Stimulated activated CD8-positive, alpha-beta memory T cell treated with anti-CD3 and anti-CD28 coated beads, Interleukin-12 subunit alpha, Interleukin-12 subunit beta, amount 100 ng/mL, for 24 hours (primary cell): Measurements from ENCODE around the gene TRMT61A.

Experiments
- DNase-seq: peaks from one replicate; pipeline ENCODE4 v3.0.0-alpha.2; 2020; ENCODE audit errors: extremely low read depth

The TRMT61A gene

GRCh38 chr14:103563226-103563620 lies 34.2 kb downstream of the TRMT61A start:
- DNase-seq = no peak

DNA sequence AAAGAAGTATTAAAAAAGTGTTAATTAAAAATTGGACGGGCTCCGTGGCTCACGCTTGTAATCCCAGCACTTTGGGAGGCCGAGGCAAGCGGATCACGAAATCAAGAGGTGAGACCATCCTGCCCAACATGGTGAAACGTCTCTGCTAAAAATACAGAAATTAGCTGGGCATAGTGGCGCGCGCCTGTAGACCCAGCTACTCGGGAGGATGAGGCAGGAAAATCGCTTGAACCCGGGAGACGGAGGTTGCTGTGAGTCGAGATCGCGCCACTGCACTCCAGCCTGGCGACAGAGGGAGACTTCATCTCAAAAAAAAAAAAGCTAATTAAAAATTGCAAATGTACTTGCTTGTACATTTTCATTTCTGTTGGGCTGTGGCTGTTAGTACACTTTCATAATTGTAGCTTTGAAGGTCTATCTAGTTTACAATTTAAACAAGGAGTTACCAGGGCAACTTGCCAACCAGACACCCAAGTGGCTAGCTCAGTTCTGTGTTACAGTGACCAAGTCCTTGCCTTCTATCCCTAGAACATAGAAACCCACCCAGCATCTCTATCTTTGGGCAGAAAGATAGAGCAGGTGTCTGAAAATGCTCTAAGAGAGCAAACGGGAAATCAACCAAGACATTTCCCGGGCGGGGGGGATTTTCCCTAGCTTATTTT lies 35.0 kb downstream of the TRMT61A start:
- DNase-seq = no peak

GRCh38 chr14:103568952-103569351 lies 40.0 kb downstream of the TRMT61A start:
- DNase-seq = no peak

GRCh38 chr14:103569408-103569807 lies 40.4 kb downstream of the TRMT61A start:
- DNase-seq = no peak

DNA sequence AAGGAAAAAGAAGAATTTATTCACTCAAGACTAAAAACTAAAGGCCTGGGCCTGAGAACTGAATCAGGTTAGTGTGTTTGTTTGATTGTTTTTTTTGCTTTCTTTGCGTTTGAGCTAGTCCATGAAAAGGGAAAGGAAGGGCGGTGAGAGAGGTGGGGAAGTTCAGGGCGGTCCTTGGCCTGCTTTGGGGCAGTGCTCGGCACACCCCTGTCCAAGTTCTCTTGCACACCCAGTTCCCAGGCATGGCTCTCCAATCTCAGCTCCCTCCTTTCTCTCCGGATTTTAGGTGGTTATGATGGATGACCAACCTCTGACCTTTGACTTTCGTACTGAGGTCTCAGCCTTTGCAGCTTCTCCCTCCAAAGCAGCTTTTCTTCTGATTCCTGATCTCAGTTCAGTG lies 45.1 kb downstream of the TRMT61A start:
- DNase-seq = no peak

GRCh38 chr14:103574707-103575285 lies 45.8 kb downstream of the TRMT61A start:
- DNase-seq = no peak

DNA sequence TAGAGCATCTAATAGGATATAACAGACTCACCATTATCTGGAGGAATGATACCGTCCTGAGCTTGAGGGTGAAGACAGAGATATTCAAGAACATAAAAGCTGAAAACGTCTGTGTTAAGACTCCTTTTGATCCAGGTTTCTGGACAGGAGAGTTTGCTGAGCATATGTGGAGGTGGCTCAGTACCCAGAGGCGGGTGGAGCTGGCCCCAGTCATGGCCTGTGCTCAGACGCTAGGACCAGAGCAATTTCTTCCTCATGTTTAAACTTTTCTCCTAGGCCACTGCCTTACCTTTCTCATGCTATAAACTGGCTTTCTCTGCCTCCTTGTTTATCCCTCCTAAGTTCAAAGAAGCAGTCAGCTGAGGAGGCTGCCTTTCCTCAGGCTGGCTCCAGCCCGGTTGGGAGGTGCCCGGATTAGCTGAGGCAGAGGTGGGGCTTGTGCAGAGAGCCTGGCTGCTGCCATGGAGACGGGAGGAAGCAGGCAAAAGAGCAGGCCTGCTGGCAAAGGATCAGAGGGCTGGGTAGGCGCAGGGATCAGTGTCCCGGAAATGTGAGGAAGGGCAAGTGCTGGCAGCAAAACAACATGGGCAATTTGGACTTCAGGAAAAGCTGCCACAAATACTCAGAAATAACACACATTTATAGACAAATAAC lies 47.5 kb downstream of the TRMT61A start:
- DNase-seq = no peak

GRCh38 chr14:103578401-103579075 lies 49.5 kb downstream of the TRMT61A start:
- no peak for DNase-seq

DNA sequence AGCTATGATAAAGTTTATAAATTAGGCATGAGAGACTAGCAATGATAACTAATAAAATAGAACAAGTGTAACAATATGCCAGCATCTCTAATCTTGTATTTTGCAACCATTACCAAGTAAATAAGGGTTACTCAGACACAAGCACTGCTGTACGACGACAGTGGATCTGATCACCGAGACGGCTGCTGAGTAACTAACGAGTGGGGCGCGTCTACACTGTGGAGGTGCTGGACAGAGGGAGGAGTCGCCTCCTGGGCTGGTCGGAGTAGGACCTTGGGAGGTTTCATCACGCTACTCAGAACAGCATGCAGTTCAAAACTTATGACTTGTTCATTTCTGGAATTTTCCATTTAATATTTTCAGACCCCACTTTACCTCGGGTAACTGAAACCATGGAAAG lies 52.2 kb downstream of the TRMT61A start:
- DNase-seq = no peak

DNA sequence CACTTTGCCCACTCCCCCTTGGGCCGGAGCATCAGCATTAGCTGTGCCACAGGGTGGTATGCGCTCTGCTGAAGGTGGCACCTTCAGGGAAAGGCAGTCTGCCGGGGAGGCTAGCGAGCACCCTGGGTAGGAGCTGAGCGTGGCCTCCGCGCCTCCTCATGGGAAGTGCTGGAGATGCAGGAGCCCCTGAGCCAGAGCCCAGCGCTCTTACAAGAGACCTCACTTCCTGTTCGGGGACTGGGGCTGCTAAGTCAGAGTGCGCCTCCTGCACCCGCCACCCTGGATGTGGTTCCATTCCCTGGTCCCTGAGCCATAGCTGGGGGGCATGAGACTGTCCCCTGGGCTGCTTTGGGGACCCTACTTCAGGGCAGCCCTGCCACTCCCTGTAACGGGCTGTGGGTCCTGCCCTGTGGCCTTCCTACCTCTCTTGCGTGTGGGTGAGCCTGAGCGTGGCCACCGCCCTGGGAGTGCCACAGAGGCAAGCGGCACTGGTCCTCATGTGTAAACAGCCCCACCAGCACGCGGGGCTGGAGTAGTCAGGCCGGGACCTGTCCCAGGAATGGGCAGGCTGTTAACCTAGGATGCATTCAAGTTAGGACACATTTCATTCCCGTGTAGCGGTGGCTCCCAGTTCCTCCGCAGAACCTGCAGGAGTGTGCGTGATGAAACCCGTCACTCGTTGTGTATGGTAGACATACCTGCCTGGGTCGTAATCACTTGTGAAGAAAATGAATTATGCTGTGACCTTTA lies 53.1 kb downstream of the TRMT61A start:
- DNase-seq = no peak

- no peak for DNase-seq
Measured at GRCh38 chr14:103584326-103584915, 55.4 kb downstream of the TRMT61A start.
